KOPT-K1 (cell line): Measurements from ENCODE around the gene FOXA1.

Experiments
- H3K27ac ChIP-seq: fragments of 200-600 bp; sonication (generic); 2 replicates; pipeline ENCODE4 v1.5.1; 2016; ENCODE audit warnings: antibody characterized with exemption, mild to moderate bottlenecking, low read depth, low read length; ENCODE audit not compliant: poor library complexity, severe bottlenecking
- H3K36me3 ChIP-seq: fragments of 200-600 bp; sonication (generic); 2 replicates; pipeline ENCODE4 v1.5.1; 2017; ENCODE audit warnings: antibody characterized with exemption, mild to moderate bottlenecking, low read length, moderate library complexity; ENCODE audit not compliant: insufficient read depth
- H3K9me3 ChIP-seq: fragments of 200-600 bp; sonication (generic); 2 replicates; pipeline ENCODE4 v1.5.1; 2017; ENCODE audit warnings: antibody characterized with exemption, low read length, mild to moderate bottlenecking; ENCODE audit not compliant: insufficient read depth, poor library complexity, severe bottlenecking

FOXA1 gene

DNA sequence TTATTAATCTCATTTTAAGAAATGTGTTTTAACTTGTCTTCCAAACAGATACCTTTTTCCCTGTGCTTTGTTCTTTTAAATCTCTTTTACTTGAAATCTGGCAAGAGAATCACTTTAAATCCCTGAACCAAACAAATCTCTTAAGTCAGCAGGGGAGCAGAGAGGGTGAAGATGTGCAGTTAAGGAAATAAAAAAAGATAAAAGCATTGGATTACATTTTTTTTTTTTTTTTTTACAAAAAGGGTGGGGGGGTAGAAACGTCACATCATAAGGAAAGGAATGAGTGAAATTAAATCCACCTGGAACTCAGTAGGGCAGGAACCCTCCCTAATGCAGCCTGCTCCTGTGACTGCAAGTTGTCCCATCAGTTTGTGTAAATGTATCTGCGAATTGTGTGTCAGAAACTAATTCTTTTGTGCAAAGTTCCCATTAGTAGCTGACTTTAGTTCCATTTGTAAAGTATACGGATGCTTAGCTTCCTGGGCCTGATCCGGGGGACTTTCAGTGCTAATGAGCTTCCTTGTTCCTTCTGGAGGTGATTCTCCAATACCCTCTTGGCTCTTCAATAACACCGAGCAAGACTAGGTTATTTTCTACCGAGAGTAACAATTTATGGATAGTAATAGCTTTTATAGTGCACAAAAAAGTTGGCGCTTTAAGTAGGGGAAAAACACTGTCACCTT, 1.9 kb upstream of the FOXA1 start:
- Histone ChIP-seq H3K9me3 (peaks cover 16% of the 10 kb centered on the region), H3K36me3 (no peaks in the 10 kb centered on the region), H3K27ac (no peak overlapping the region)

DNA sequence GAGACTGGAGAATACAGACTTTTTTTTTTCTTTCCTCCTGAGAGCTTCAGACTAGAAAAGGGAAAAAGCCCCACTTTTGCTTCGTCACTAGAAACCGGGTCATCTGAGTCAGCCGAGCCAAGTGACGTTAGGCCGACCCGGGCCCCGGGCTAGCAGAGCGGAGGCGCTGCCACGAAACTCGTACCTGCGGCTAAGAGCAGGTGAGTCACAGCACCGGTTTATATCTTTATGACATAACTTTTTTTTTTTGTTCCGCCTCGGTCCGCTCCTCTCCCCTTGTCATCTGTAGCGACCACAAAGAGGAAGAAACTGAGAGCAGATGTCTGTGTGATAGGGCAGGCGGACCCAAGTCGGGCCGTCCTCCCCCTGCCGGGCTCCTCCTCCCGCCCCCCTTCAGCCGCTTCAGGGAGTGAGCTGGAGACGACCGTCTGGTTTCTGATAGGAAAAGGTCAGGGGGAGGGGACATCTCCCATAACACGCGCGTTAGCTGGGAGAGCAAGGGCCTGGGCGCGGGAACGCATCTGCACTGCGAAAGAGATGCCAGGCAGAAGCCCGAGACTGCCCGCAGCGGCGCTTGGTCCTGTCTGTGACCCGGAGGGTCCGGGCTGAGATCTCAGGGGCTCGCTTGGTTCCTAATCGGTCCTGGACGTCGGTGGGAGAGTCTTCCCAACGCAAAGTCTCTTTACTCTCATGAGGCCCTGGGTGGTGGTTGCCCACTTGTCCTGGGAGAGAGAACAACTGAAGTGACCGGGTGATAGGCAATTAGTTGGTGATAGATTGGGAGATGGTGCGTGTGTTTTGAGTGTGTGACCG, 966 bp upstream of the FOXA1 start:
- Histone ChIP-seq H3K9me3 (peaks cover 16% of the 10 kb centered on the region), H3K27ac (no peak overlapping the region), H3K36me3 (no peaks in the 10 kb centered on the region)

DNA sequence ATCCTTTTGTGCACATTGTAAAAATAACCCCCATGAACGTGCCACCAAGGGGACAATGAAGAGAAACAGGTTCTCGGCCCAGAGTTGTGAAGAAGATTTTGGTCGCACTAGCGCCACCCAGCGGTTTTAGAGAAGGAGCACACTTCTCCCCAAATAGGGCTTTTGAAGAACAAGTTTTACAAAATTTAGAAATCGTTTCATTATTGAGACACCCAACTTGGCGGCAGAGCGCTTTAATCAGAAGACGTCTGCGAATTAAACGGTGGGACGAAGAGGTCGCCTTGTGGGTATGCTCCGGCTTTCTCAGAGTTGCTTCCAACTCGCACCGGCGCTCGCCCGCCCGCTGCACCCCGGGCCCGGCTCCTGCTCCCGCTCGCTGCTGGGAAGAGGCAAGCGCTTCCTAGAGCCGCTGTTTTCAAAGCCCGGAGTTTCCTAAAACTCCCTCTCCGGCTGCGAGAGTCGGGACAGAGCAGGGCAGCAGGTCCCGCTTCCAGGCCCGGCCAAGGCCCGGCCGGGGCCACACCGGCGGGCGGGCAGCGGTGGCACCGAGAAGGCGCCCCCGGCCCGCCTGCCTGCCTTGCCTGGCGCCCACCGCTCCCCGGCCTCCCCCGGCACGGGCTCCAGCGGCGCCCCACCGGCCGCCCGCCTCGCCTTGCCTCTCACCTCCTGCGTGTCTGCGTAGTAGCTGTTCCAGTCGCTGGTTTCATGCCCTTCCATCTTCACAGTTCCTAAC, 645 bp downstream of the FOXA1 start:
- no peaks in the 10 kb centered on the region for H3K36me3 ChIP-seq
- H3K27ac ChIP-seq: no peak overlapping the region
- H3K9me3 ChIP-seq: peaks cover 15% of the 10 kb centered on the region

DNA sequence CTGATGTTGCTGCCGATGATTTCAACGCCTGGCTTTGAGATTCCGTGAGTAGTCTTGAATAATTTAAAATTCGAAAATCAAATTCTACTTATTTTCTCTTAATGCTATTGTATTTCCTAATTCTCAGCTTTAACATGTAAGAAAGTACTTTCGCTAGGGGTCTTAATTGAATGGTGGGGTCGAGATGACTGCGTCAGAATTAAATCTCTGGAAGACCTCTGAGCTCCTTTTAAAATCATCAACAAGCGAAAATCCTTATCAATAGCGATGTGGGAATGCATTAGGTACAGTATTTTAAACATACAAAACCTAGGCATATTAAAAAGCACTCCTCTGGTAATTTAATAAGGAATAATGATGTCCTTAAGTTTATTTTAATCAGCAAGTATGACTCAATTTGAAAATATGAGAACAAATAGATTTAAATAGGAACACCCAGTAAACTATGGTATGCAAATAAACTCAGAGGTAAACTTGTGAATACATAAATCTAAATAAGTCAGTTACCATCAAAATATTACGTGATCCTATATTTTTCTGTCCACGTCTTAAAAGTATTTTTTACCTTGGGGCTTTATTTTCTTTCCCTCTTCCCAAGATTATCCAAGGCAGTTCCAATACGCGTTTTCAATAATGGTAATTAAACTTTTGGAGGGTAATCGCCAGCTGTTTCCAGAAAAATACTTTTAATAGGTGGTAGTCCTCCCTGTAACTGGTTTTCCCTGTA, 1.4 kb downstream of the FOXA1 start:
- Histone ChIP-seq H3K9me3 (peaks cover 9% of the 10 kb centered on the region), H3K36me3 (no peaks in the 10 kb centered on the region), H3K27ac (no peak overlapping the region)

DNA sequence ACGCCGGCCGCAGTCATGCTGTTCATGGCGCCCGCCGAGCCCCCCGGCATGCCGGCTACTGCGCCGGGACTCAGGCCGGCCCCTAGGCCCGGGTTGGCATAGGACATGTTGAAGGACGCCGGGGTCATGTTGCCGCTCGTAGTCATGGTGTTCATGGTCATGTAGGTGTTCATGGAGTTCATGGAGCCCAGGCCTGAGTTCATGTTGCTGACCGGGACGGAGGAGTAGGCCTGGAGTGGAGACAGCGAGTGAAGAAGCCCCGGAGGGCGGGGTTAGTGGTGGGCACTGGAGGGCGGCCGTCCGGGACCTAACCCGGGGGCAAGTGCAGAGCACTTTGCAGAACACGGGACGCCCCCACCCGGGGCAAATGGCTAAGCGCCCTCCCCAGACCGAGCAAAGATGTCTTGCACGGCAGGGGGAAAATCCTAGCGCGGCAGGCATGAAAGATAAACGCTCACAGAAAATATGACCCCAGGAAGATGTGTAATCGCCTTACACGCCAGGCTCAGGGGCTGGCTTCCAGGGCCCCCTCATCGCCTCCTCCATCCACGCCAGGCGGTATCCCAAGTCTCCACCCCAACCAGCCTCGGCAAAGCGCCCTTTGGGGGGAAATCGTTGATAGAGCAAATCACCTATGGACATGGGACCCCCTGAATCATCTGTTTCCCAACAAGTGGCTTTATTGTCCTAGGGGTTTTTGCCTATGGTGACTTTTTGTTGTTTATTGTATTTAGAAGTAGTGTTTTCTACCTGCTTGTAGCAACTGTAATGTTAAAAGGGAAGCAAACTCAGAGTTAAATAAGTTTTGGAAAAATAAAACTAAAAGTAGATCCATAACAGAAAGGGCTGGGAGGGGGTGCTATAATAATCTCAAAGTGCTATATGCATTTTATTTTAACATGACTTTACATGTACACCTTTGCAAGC, 2.3 kb downstream of the FOXA1 start:
- H3K27ac ChIP-seq: no peak overlapping the region
- H3K9me3 ChIP-seq: peaks cover 9% of the 10 kb centered on the region
- H3K36me3 ChIP-seq: no peaks in the 10 kb centered on the region

DNA sequence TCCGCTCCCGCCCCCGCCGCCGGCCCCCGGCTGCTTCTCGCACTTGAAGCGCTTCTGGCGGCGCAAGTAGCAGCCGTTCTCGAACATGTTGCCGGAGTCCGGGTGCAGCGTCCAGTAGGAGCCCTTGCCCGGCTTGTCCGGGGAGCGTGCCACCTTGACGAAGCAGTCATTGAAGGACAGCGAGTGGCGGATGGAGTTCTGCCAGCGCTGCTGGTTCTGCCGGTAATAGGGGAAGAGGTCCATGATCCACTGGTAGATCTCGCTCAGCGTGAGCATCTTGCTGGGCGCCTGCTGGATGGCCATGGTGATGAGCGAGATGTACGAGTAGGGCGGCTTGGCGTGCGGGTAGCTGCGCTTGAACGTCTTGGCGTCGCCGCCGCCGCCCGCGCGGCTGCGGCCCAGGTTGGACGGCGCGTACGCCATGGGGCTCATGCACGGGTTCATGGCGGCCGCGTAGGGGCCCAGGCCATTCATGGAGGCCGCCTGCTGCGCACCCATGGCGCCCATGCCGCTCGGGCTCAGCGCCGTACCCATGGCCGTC, 3.0 kb downstream of the FOXA1 start:
- H3K27ac ChIP-seq: no peak overlapping the region
- peaks cover 9% of the 10 kb centered on the region for H3K9me3 ChIP-seq
- no peaks in the 10 kb centered on the region for H3K36me3 ChIP-seq

DNA sequence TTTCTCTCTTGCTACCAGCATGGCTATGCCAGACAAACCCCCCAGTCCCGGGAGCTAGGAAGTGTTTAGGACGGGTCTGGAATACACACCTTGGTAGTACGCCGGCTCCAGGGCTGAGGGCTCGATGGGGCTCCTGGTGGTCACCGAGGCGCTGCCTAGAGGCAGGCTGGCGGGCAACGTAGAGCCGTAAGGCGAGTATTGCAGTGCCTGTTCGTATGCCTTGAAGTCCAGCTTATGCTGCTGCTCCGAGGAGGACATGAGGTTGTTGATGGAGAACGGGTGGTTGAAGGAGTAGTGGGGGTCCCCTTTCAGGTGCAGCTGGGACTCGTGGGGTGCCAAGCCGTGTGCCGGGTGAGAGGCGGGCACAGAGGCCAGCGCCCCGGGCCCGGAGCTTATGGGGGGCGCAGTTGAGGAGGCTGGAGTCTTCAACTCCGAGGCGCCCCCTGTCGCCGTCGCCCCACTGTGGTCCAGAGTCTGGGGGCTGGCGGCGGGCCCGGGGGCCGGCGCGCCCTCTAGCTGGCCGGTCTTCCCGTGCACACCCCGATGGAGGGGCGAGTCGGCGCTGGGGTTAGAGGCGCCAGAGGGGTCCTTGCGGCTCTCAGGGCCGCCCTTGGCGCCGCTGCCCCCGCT, 3.6 kb downstream of the FOXA1 start:
- peaks cover 9% of the 10 kb centered on the region for H3K9me3 ChIP-seq
- H3K36me3 ChIP-seq: no peaks in the 10 kb centered on the region
- no peak overlapping the region for H3K27ac ChIP-seq

DNA sequence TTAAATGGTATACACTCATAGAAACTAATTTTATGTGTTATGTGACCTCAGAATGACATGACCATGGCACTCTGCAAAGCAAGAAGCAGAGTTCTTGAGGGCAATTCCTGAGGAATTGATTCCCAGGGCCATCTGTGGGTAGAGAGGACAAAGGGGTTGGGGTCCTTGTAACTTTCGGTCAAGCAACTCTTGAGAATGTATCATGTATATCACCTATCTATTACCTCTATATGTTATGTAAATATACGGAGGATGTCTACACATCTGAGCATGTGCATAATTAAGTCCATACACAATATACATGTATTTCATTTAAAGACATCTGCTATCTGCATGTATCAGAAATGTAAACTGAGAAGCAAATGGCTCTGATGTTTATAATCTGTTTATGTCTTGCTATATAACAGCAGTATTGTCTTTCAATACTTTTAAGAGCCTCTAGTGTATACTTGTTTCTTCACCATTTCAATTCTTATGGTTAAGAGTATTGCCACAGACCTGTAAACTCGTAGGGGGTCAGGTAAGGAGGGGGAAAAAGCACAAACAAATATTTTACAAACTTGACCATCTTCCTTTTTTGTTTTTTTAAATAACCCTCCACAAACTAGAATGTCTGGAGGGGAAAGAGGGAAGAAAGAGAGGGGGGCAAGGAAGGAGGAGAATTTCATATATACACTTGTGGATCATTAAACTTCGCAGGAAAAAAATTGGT, 4.5 kb downstream of the FOXA1 start:
- Histone ChIP-seq H3K36me3 (no peaks in the 10 kb centered on the region), H3K9me3 (peaks cover 2% of the 10 kb centered on the region), H3K27ac (no peak overlapping the region)

DNA sequence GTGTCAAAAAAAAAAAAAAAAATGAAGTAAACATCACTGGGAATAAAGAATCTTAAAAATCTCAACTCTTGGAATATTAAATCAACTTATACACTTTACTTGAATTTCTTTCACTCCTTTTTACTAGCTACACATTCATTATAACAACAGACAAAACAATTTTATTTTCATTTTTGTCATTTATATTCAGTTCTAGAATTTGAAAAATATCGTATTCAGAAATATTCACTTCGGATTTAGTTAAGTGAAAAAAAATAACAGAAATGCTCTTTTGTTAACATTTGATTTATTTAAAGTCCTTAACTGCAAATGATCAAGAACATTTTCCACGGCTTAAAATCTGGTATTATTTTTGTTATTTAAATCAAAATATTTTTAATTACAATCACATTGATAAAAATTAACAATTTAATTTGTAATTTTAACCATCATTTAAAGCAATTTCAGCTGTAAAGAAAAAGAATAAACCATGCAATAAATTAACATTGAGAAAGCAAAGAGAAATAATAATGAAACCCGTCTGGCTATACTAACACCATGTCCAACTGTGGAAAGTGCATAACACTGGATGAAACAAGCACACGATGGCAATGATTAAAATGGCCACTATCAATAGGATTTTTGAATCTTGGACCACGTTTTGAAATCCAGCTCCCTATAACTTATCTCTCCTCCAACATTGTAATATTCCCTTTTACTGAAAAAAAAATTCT, 5.2 kb downstream of the FOXA1 start:
- H3K36me3 ChIP-seq: no peaks in the 10 kb centered on the region
- H3K27ac ChIP-seq: no peak overlapping the region
- peaks cover 2% of the 10 kb centered on the region for H3K9me3 ChIP-seq

DNA sequence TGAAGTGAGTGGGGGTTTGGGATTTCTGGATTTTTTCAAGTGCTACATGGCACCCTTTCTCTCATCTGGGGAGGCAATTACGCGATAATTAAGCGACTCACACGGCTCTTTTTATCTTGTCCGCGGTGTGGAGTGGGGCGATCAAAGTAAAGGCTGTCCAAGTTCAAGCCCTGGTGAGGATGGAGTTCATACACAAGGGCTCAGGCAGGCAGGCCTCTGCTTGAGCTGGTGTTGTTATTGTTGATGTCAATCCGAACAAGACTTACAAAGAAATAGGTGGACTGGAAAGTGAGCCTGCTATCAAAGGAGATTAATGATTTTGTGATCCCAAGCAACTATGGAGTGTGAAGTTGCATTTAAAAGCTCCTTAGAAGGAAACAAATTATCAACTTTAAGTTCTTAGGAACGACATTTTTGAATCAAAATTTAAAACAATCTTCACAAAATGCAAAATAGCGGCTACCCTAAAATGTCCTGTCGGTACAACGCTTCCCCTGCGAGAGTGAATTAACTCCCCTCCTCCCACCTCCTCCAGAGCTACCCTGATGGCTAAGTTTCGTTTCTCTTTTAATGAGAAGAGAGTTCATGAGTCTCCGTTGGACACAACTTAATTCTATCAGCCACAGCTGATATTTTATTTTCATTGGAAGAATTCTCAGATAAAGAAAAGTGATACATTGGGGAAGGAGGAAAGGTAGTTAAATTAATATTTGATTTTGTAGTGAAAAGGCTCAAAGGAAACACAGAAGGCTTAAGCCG, 5.9 kb downstream of the FOXA1 start:
- no peak overlapping the region for H3K27ac ChIP-seq
- H3K9me3 ChIP-seq: peaks cover 10% of the 10 kb centered on the region
- no peaks in the 10 kb centered on the region for H3K36me3 ChIP-seq

DNA sequence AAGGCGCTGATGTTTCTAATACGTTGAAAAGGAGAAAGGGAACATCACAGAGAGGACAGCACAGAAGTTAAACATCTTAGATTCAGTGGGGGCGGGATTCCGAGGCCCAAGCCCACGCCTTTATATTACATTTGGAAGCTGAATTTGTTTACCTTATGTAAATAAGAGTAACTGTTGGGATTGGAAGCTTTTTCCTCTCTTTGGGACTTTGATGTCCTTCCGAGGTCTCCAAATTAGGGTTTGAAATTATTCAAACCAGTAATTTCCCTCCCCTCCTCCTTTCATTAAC, 6.4 kb downstream of the FOXA1 start:
- H3K27ac ChIP-seq: no peak overlapping the region
- peaks cover 11% of the 10 kb centered on the region for H3K9me3 ChIP-seq
- no peaks in the 10 kb centered on the region for H3K36me3 ChIP-seq

DNA sequence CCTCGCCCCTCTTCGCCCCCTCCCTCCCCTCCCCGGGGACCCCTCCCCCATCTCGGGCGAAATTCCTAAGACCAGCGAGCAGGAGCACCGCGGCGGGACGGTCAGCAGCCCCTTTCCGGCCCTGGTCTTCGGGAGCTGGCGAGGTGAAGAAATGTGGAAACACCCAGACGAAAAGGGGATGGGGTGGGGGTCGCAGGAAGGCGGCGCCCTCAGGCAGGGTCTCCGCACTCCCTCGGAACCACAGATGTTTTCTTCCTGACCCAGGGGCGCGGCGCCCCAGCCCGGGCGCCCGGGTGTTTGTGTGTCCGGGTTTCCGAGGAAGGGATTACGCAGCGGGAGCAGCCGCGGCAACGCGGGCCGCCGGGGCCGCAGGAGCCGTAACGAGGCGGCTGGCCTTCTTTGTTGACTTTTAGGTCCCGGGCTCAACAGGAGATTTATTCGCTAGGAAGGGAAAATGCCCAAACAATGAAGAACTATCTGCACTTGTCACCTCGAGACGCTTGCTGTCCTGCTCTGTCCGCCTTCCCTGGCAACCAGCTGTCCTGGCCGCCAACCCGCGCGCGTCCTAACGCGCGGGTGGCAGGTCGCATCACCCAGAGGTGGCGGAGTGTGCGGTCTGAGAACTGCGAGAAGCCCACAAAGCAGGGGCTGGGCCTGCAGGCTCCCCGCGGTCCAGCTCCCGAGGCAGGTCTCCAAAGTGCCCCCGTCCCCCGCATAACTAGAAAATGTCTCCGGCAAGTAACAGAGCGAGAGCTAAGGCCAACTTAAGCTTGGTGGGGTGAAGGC, 7.0 kb downstream of the FOXA1 start:
- Histone ChIP-seq H3K36me3 (no peaks in the 10 kb centered on the region), H3K27ac (no peak overlapping the region), H3K9me3 (peaks cover 11% of the 10 kb centered on the region)
